HG03095 (cell line): Measurements from ENCODE around the gene MTF2.

Experiments used
- ATAC-seq: cut with Tn5 transposase; IDR thresholded peaks from one replicate; pipeline ENCODE4 v1.9.1; 2021; ENCODE audit warnings: moderate library complexity; ENCODE audit not compliant: unreplicated experiment

The MTF2 gene

GRCh38 chr1:93180723-93181613 lies 101.9 kb downstream of the MTF2 start, which contains the start of gene CCDC18:
CCDC18 (plus strand) TSS chr1:93180724; CDS start chr1:93183362, 2,638 bp downstream.
- ATAC-seq, result peak; percentile 4

GRCh38 chr1:93186667-93187066 lies 107.6 kb downstream of the MTF2 start:
- no peak for ATAC-seq
